Neural progenitor cell (in vitro differentiated cells): Measurements from ENCODE around the gene ATAD2B. TPM values are rescaled to one million over a fixed set of nuclear protein-coding genes. Genes with fewer than 3 reads are reported as not detected.

Experiments used
- DNase-seq: peaks from one replicate; pipeline ENCODE4 v3.0.0-alpha.2; 2016; ENCODE audit warnings: low spot score
- H2AFZ ChIP-seq: fragments of 200-600 bp; sonication (generic); replicated peaks from 2 replicates; pipeline ENCODE4 v1.6.1; 2016; ENCODE audit warnings: antibody characterized with exemption
- H3F3A ChIP-seq: fragments of 200-600 bp; sonication (generic); 2 replicates; pipeline ENCODE4 v1.6.1; 2016; ENCODE audit warnings: antibody characterized with exemption, low read depth
- H3K27ac ChIP-seq: fragments of 200-600 bp; sonication (generic); 2 replicates; pipeline ENCODE4 v1.5.1; 2016; ENCODE audit warnings: mild to moderate bottlenecking
- H3K27me3 ChIP-seq: fragments of 200-600 bp; sonication (generic); 2 replicates; pipeline ENCODE4 v1.6.1; 2016; ENCODE audit warnings: mild to moderate bottlenecking, moderate library complexity
- H3K36me3 ChIP-seq: fragments of 200-600 bp; sonication (generic); 2 replicates; pipeline ENCODE4 v1.5.1; 2016
- H3K4me1 ChIP-seq: fragments of 200-600 bp; sonication (generic); 2 replicates; pipeline ENCODE4 v1.6.1; 2016; ENCODE audit warnings: mixed run types
- H3K4me2 ChIP-seq: fragments of 200-600 bp; sonication (generic); 2 replicates; pipeline ENCODE4 v1.6.1; 2016
- H3K4me3 ChIP-seq: fragments of 200-600 bp; sonication (generic); 2 replicates; pipeline ENCODE4 v1.5.1; 2016
- H3K79me2 ChIP-seq: fragments of 200-600 bp; sonication (generic); 2 replicates; pipeline ENCODE4 v1.6.1; 2016; ENCODE audit warnings: low read depth
- H3K9ac ChIP-seq: fragments of 200-600 bp; sonication (generic); 2 replicates; pipeline ENCODE4 v1.6.1; 2016
- H3K9me3 ChIP-seq: fragments of 200-600 bp; sonication (generic); 2 replicates; pipeline ENCODE4 v1.5.1; 2016; ENCODE audit warnings: low read depth
- H4K20me1 ChIP-seq: fragments of 200-600 bp; sonication (generic); 2 replicates; pipeline ENCODE4 v1.6.1; 2016; ENCODE audit warnings: low read depth
- H3K27ac Mint-ChIP-seq: 3 replicates; pipeline ENCODE4 v1.8.0; 2021; ENCODE audit warnings: mixed read lengths
- H3K27me3 Mint-ChIP-seq: 2 replicates; pipeline ENCODE4 v1.8.0; 2022; ENCODE audit warnings: low read depth, mild to moderate bottlenecking, inconsistent platforms, moderate library complexity, mixed read lengths; ENCODE audit not compliant: insufficient read depth
- H3K36me3 Mint-ChIP-seq: 3 replicates; pipeline ENCODE4 v1.8.0; 2021; ENCODE audit warnings: mixed read lengths
- H3K4me1 Mint-ChIP-seq: 3 replicates; pipeline ENCODE4 v1.8.0; 2021; ENCODE audit warnings: mixed read lengths
- H3K4me3 Mint-ChIP-seq: 3 replicates; pipeline ENCODE4 v1.8.0; 2021; ENCODE audit warnings: mild to moderate bottlenecking, moderate library complexity, mixed read lengths
- H3K9me3 Mint-ChIP-seq: 3 replicates; pipeline ENCODE4 v1.8.0; 2020; ENCODE audit warnings: mixed read lengths
- EZH2 ChIP-seq: fragments of 200-600 bp; sonication (generic); IDR thresholded peaks from 2 replicates; pipeline ENCODE4 v1.6.1; 2017; ENCODE audit warnings: antibody characterized with exemption, mild to moderate bottlenecking, moderate library complexity
- EZH2phosphoT487 ChIP-seq: fragments of 200-600 bp; sonication (generic); IDR thresholded peaks from 2 replicates; pipeline ENCODE4 v1.6.1; 2017; ENCODE audit warnings: antibody characterized with exemption
- total RNA-seq: library from RNA; depleted of rRNA; stranded (reverse); fragments of >200 nt; gene quantifications from 2 replicates; pipeline ENCODE4 v1.2.3, GENCODE V29; 2015; ENCODE audit warnings: low replicate concordance
- TF ChIP-seq, protein P1 (sequence below): fragments of 200-600 bp; sonication (generic); IDR thresholded peaks from 2 replicates; pipeline ENCODE4 v1.5.1; 2017; ENCODE audit warnings: antibody characterized with exemption, mild to moderate bottlenecking

Gene ATAD2B
- total RNA-seq, 1 donor from 2014 or later = 38.7 TPM

DNA sequence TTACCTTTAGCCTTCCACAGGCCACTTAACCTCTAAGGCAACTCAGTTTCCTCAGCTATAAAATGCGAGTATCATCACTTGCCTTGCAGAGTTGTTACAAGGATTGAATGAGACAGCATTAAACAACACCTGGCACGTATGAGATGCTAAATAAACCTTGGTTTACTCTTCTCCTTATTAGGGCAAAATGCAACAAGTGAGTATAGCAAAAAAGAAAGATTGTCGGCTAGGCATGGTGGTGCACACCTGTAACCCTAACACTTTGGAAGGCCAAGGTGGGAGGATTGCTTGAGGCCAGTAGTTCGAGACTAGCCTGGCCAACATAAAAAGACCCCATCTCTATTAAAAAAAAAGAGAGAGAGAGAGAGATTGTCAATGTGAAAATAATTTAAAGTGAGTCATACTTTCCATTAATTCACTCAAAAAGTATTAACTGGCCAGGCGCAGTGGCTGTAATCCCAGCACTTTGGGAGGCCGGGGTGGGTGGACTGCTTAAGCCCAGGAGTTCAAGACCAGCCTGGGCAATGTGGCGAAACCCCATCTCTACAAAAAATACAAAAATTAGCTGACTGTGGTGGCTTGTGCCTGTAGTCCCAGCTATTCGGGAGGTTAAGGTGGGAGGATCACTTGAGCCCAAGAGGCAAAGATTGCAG is 8.0 kb downstream of the ATAD2B start:
- H3K27ac Mint-ChIP-seq = no peak overlapping the region
- peaks cover 100% of the 10 kb centered on the region for H3K79me2 ChIP-seq

DNA sequence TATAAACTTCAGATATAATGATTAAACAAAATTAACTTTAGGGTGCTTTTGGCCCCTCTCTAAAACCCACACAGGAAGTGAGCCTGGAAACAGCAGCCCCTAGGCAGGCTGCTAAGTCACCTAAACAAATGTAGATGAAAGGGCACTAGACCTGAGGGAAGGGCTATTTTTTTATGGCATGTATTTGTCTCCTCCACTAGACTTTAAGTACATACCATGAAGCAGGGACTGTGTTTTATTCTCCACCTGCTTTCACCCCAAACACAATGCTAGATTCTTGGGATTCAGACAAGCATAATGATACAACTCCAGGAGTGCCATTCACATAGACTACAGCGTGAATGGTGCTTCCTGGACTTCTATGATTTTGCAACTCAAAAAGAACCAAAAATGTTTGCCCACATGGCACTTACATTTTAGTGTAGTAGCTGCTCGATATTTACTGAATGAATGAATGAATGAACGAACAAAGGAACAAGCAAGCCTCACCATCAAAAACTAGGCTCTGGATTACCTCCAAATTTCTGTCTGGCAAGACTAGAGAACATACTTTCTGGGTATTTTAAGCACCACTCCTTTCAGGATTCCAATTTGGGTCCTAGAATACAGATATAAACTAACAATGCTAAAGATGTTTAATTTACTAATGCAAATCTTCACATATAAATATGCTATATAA is 10.1 kb downstream of the ATAD2B start:
- H2AFZ ChIP-seq = no peak overlapping the region
- TF ChIP-seq, protein P1, sequence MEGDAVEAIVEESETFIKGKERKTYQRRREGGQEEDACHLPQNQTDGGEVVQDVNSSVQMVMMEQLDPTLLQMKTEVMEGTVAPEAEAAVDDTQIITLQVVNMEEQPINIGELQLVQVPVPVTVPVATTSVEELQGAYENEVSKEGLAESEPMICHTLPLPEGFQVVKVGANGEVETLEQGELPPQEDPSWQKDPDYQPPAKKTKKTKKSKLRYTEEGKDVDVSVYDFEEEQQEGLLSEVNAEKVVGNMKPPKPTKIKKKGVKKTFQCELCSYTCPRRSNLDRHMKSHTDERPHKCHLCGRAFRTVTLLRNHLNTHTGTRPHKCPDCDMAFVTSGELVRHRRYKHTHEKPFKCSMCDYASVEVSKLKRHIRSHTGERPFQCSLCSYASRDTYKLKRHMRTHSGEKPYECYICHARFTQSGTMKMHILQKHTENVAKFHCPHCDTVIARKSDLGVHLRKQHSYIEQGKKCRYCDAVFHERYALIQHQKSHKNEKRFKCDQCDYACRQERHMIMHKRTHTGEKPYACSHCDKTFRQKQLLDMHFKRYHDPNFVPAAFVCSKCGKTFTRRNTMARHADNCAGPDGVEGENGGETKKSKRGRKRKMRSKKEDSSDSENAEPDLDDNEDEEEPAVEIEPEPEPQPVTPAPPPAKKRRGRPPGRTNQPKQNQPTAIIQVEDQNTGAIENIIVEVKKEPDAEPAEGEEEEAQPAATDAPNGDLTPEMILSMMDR = no peak
- no peak for TF ChIP-seq EZH2phosphoT487
- no peak for TF ChIP-seq EZH2
- no peaks in the 10 kb centered on the region for H3K9me3 ChIP-seq
- H4K20me1 ChIP-seq = peaks cover 44% of the 10 kb centered on the region
- no peak overlapping the region for H3K4me3 ChIP-seq
- no peak overlapping the region for H3K27ac Mint-ChIP-seq
- H3F3A ChIP-seq = no peaks in the 10 kb centered on the region
- H3K4me2 ChIP-seq = no peak overlapping the region
- no peaks in the 10 kb centered on the region for H3K27me3 Mint-ChIP-seq
- no peak overlapping the region for H3K4me3 Mint-ChIP-seq
- H3K36me3 ChIP-seq = no peaks in the 10 kb centered on the region
- H3K79me2 ChIP-seq = peaks cover 100% of the 10 kb centered on the region
- peaks cover 8% of the 10 kb centered on the region for H3K36me3 Mint-ChIP-seq
- H3K4me1 ChIP-seq = peaks cover 6% of the 10 kb centered on the region
- H3K4me1 Mint-ChIP-seq = peaks cover 8% of the 10 kb centered on the region
- H3K27ac ChIP-seq = no peak overlapping the region
- H3K9me3 Mint-ChIP-seq = peaks cover 2% of the 10 kb centered on the region
- no peaks in the 10 kb centered on the region for H3K27me3 ChIP-seq
- DNase-seq = no peak
- H3K9ac ChIP-seq = no peak overlapping the region

More for the DNA sequence above, 8.0 kb downstream of the ATAD2B start:
- H4K20me1 ChIP-seq = peaks cover 44% of the 10 kb centered on the region
- Mint-ChIP-seq H3K9me3 (no peaks in the 10 kb centered on the region), H3K4me1 (peaks cover 10% of the 10 kb centered on the region), H3K36me3 (peaks cover 5% of the 10 kb centered on the region), H3K4me3 (no peak overlapping the region), H3K27me3 (no peaks in the 10 kb centered on the region)
- no peaks in the 10 kb centered on the region for H3F3A ChIP-seq
- H3K4me3 ChIP-seq = no peak overlapping the region
- no peak for TF ChIP-seq EZH2
- H3K36me3 ChIP-seq = no peaks in the 10 kb centered on the region
- no peak overlapping the region for H3K4me2 ChIP-seq
- H3K4me1 ChIP-seq = peaks cover 6% of the 10 kb centered on the region
- no peak for DNase-seq
- no peaks in the 10 kb centered on the region for H3K27me3 ChIP-seq
- H3K9ac ChIP-seq = no peak overlapping the region
- H3K9me3 ChIP-seq = no peaks in the 10 kb centered on the region
- no peak overlapping the region for H3K27ac ChIP-seq
- no peak overlapping the region for H2AFZ ChIP-seq

DNA sequence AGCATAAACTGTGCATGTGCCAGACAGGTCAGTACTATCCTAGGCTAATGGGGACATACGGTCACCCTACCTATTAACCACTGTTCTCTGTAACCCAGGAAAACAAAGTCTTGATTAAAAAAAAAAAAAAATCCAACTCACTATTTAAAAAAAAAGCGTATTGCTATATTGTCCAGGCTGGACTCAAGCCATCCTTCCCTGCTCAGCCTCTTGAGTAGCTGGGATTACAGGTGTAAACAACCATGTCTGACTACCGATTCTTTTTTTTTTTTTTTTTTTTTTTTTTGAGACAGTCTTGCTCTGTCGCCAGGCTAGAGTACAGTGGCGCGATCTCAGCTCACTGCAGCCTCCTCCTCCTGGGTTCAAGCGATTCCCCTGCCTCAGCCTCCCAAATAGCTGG is 11.6 kb downstream of the ATAD2B start:
- H3K4me1 Mint-ChIP-seq = peaks cover 8% of the 10 kb centered on the region
- no peaks in the 10 kb centered on the region for H3F3A ChIP-seq
- no peaks in the 10 kb centered on the region for H3K9me3 ChIP-seq
- H3K4me3 Mint-ChIP-seq = no peak overlapping the region
- no peak overlapping the region for H3K4me3 ChIP-seq
- peaks cover 2% of the 10 kb centered on the region for H3K9me3 Mint-ChIP-seq
- H3K27me3 Mint-ChIP-seq = no peaks in the 10 kb centered on the region
- no peak overlapping the region for H2AFZ ChIP-seq
- TF ChIP-seq EZH2phosphoT487 (no peak), EZH2 (no peak)
- TF ChIP-seq, protein P1 = no peak
- H3K36me3 ChIP-seq = no peaks in the 10 kb centered on the region
- peaks cover 40% of the 10 kb centered on the region for H4K20me1 ChIP-seq
- no peak overlapping the region for H3K27ac Mint-ChIP-seq
- H3K79me2 ChIP-seq = peaks cover 98% of the 10 kb centered on the region
- peaks cover 8% of the 10 kb centered on the region for H3K36me3 Mint-ChIP-seq
- no peak overlapping the region for H3K9ac ChIP-seq
- no peaks in the 10 kb centered on the region for H3K27me3 ChIP-seq
- H3K4me2 ChIP-seq = no peak overlapping the region
- DNase-seq = no peak
- no peak overlapping the region for H3K27ac ChIP-seq
- H3K4me1 ChIP-seq = peaks cover 6% of the 10 kb centered on the region

GRCh38 chr2:23912054-23912453 is 14.9 kb downstream of the ATAD2B start:
- DNase-seq = no peak
- no peak for TF ChIP-seq EZH2phosphoT487
- no peak for TF ChIP-seq EZH2
- TF ChIP-seq, protein P1 = no peak
- Histone ChIP-seq H3K27ac (no peak overlapping the region), H3K9me3 (no peaks in the 10 kb centered on the region), H3F3A (no peaks in the 10 kb centered on the region), H3K79me2 (peaks cover 89% of the 10 kb centered on the region), H3K27me3 (no peaks in the 10 kb centered on the region), H2AFZ (no peak overlapping the region), H3K4me3 (no peak overlapping the region), H4K20me1 (peaks cover 12% of the 10 kb centered on the region), H3K4me2 (no peak overlapping the region), H3K36me3 (no peaks in the 10 kb centered on the region), H3K9ac (no peak overlapping the region), H3K4me1 (peaks cover 3% of the 10 kb centered on the region)
- Mint-ChIP-seq H3K27me3 (no peaks in the 10 kb centered on the region), H3K27ac (no peak overlapping the region), H3K36me3 (peaks cover 7% of the 10 kb centered on the region), H3K4me1 (peaks cover 8% of the 10 kb centered on the region), H3K4me3 (no peak overlapping the region), H3K9me3 (peaks cover 6% of the 10 kb centered on the region)
